Measurements from ENCODE around the gene OR2T34.
A peak's percentile ranks its signal among the peaks of the same experiment; 100 is the strongest.
"Not testable (repeated sequence)": the region's sequence is repeated elsewhere in the genome, so short reads cannot be mapped to it uniquely, and the experiment has no call there.

OR2T34 gene

GRCh38 chr1:248574657-248575056 is at the start of gene OR2T34:
TSS of gene OR2T34 (minus strand) at chr1:248574757. CDS start at chr1:248574757, 0 bp downstream.
- H3K4me3 Mint-ChIP-seq; DNase-seq (ENCODE audit: low spot score in 2 of 2); H3K9me3 Mint-ChIP-seq; H3K36me3 Mint-ChIP-seq; ATAC-seq (ENCODE audit: low read depth); H3K27me3 Mint-ChIP-seq; H3K4me1 Mint-ChIP-seq; H3K27ac Mint-ChIP-seq: not testable (repeated sequence)

GRCh38 chr1:248622570-248623001 is 48.0 kb upstream of the OR2T34 start:
- H3K27ac Mint-ChIP-seq: peak overlapping the region; percentile 83
- H3K4me3 Mint-ChIP-seq: peak overlapping the region; percentile 52
- no peaks in the 10 kb centered on the region for H3K27me3 Mint-ChIP-seq
- no peaks in the 10 kb centered on the region for H3K9me3 Mint-ChIP-seq
- ATAC-seq (ENCODE audit: low read depth) (peak; percentile 88), DNase-seq (ENCODE audit: low spot score in 2 of 2) (peak; percentile 25 to 46)
- peaks cover 11% of the 10 kb centered on the region for H3K4me1 Mint-ChIP-seq
- H3K36me3 Mint-ChIP-seq: no peaks in the 10 kb centered on the region

GRCh38 chr1:248621770-248622169 is 47.2 kb upstream of the OR2T34 start:
- H3K27me3 Mint-ChIP-seq: no peaks in the 10 kb centered on the region
- H3K9me3 Mint-ChIP-seq: no peaks in the 10 kb centered on the region
- no peak overlapping the region for H3K4me3 Mint-ChIP-seq
- ATAC-seq (ENCODE audit: low read depth) (no peak), DNase-seq (ENCODE audit: low spot score in 2 of 2) (no peak)
- peaks cover 11% of the 10 kb centered on the region for H3K4me1 Mint-ChIP-seq
- H3K36me3 Mint-ChIP-seq: no peaks in the 10 kb centered on the region
- no peak overlapping the region for H3K27ac Mint-ChIP-seq

GRCh38 chr1:248618878-248619277 is 44.3 kb upstream of the OR2T34 start:
- Mint-ChIP-seq H3K4me1 (peaks cover 11% of the 10 kb centered on the region), H3K27me3 (no peaks in the 10 kb centered on the region), H3K27ac (peak overlapping the region; percentile 48), H3K36me3 (no peaks in the 10 kb centered on the region), H3K9me3 (no peaks in the 10 kb centered on the region), H3K4me3 (no peak overlapping the region)
- ATAC-seq (ENCODE audit: low read depth) (peak; percentile 36), DNase-seq (ENCODE audit: low spot score in 2 of 2) (peak; percentile 44)

- no peak for ATAC-seq (ENCODE audit: low read depth)
- Mint-ChIP-seq H3K27ac (peak overlapping the region; percentile 48), H3K36me3 (no peaks in the 10 kb centered on the region), H3K4me3 (no peak overlapping the region), H3K27me3 (no peaks in the 10 kb centered on the region), H3K4me1 (peaks cover 15% of the 10 kb centered on the region), H3K9me3 (no peaks in the 10 kb centered on the region)
- no peak for DNase-seq (ENCODE audit: low spot score in 2 of 2)
Observed at GRCh38 chr1:248618119-248618518, 43.6 kb upstream of the OR2T34 start.

GRCh38 chr1:248613742-248614141 is 39.2 kb upstream of the OR2T34 start:
- ATAC-seq (ENCODE audit: low read depth) (no peak), DNase-seq (ENCODE audit: low spot score in 2 of 2) (no peak)
- no peak overlapping the region for H3K4me3 Mint-ChIP-seq
- no peaks in the 10 kb centered on the region for H3K27me3 Mint-ChIP-seq
- peaks cover 9% of the 10 kb centered on the region for H3K4me1 Mint-ChIP-seq
- H3K36me3 Mint-ChIP-seq: no peaks in the 10 kb centered on the region
- H3K9me3 Mint-ChIP-seq: no peaks in the 10 kb centered on the region
- H3K27ac Mint-ChIP-seq: no peak overlapping the region

DNA sequence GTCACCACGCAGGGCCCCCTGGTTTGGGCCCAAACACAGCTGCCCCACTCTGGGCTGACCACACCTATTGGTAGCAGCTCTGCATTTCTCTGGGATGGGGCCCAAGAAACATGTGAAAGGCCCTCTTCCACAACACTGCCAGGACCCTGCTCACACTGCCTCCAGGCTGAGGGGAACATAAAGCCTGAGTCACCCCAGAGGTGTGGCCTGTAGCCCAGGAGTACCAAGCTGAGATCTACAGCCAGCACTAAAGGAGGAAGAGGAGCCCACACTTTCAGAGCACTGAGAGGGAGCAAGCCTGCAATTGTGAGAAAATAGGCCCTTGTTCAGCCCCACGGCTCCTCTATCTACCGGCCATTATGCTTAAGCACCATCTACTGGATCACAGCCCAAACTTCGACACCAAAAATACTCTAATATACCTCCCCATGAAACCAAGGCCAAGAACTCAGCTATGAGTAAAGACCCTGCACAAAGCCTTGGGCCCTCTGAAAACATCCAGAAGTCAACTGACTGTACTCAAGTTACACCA is 37.4 kb upstream of the OR2T34 start:
- ATAC-seq (ENCODE audit: low read depth): no peak
- no peaks in the 10 kb centered on the region for H3K36me3 Mint-ChIP-seq

DNA sequence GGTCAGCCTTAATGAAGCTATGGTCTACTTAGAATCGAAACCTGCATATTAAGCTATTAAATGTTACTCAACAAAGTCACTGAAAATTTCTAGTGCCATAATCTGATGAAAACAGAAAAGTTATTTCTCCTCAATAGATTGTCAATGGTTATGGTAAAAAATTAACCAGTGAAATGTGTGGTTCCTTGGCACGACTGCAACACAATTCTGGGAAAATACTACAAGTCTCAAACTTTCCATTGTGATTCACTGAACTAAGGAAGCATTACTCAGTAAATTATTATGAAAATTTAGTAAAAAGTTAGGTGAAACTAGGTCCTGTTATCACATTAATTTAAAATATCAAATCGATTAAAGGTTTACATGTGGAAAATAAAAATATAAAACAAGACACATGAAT is 35.7 kb upstream of the OR2T34 start:
- no peak overlapping the region for H3K27ac Mint-ChIP-seq
- H3K4me3 Mint-ChIP-seq: no peak overlapping the region
- DNase-seq (ENCODE audit: low spot score in 2 of 2): no peak
- H3K36me3 Mint-ChIP-seq: no peaks in the 10 kb centered on the region
- no peak for ATAC-seq (ENCODE audit: low read depth)
- no peaks in the 10 kb centered on the region for H3K9me3 Mint-ChIP-seq
- H3K4me1 Mint-ChIP-seq: peaks cover 8% of the 10 kb centered on the region
- H3K27me3 Mint-ChIP-seq: no peaks in the 10 kb centered on the region

More for the DNA sequence above, 37.4 kb upstream of the OR2T34 start:
- Mint-ChIP-seq H3K27ac (no peak overlapping the region), H3K9me3 (no peaks in the 10 kb centered on the region), H3K4me1 (peaks cover 6% of the 10 kb centered on the region), H3K4me3 (no peak overlapping the region), H3K27me3 (no peaks in the 10 kb centered on the region)
- no peak for DNase-seq (ENCODE audit: low spot score in 2 of 2)

DNA sequence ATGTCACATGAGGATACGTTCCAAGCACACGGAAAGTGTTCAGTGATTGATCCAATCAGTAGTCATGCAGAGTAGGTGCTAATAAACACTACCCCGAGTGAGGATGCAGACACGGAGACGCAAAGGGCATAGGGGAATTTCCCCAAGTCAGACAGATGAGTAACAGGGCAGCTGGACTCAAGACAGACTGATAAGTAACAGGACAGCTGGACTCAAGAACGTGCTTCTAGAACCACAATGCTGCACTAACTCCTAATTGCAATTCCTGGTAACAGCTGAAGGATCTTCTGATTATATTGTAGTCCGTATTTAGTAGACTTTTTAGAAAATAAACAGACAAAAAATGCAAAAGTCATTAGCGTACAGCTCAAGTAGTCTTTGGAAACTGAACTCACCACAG is 24.8 kb upstream of the OR2T34 start:
- Mint-ChIP-seq H3K4me1 (peaks cover 2% of the 10 kb centered on the region), H3K27me3 (no peaks in the 10 kb centered on the region), H3K27ac (no peak overlapping the region), H3K9me3 (no peaks in the 10 kb centered on the region), H3K4me3 (no peak overlapping the region), H3K36me3 (no peaks in the 10 kb centered on the region)
- DNase-seq (ENCODE audit: low spot score in 2 of 2) (no peak), ATAC-seq (ENCODE audit: low read depth) (no peak)

- Mint-ChIP-seq H3K36me3 (no peaks in the 10 kb centered on the region), H3K27me3 (no peaks in the 10 kb centered on the region), H3K27ac (no peak within 1 kb of the TSS), H3K9me3 (no peaks in the 10 kb centered on the region), H3K4me3 (no peak within 1 kb of the TSS), H3K4me1 (peaks cover 2% of the 10 kb centered on the region)
- DNase-seq (ENCODE audit: low spot score in 2 of 2) (no peak), ATAC-seq (ENCODE audit: low read depth) (no peak)
Observed at GRCh38 chr1:248597589-248597988, 23.0 kb upstream of the OR2T34 start, which contains the start of gene OR2T10. TSS of gene OR2T10 (minus strand) at chr1:248597700. CDS start at chr1:248593768, 3,932 bp downstream.

- Mint-ChIP-seq H3K27ac (no peak overlapping the region), H3K27me3 (no peaks in the 10 kb centered on the region), H3K36me3 (no peaks in the 10 kb centered on the region), H3K4me3 (no peak overlapping the region), H3K4me1 (peaks cover 2% of the 10 kb centered on the region), H3K9me3 (no peaks in the 10 kb centered on the region)
- peak; percentile 34 for ATAC-seq (ENCODE audit: low read depth)
- DNase-seq (ENCODE audit: low spot score in 2 of 2): no peak
Observed at GRCh38 chr1:248596615-248597014, 22.1 kb upstream of the OR2T34 start.

DNA sequence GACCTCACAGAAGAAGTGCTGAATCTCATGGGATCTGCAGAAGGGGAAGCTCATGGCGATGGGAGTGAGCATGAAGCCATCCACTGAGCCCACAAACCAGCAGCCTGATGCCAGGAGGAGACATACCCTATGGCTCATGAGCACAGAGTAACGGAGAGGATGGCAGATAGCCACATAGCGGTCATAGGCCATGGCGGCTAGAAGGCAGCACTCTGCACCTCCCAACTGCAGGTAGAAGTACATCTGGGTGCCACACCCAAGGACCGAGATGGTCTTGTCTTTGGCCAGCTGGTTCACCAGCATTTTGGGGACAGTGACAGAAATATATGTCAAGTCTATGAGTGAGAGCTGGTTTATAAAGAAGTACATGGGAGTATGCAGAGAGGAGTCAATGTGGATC is 18.7 kb upstream of the OR2T34 start:
- Mint-ChIP-seq H3K27me3 (no peaks in the 10 kb centered on the region), H3K36me3 (no peaks in the 10 kb centered on the region), H3K4me1 (peaks cover 2% of the 10 kb centered on the region), H3K27ac (no peak overlapping the region), H3K9me3 (no peaks in the 10 kb centered on the region), H3K4me3 (no peak overlapping the region)
- no peak for ATAC-seq (ENCODE audit: low read depth)
- DNase-seq (ENCODE audit: low spot score in 2 of 2): no peak

DNA sequence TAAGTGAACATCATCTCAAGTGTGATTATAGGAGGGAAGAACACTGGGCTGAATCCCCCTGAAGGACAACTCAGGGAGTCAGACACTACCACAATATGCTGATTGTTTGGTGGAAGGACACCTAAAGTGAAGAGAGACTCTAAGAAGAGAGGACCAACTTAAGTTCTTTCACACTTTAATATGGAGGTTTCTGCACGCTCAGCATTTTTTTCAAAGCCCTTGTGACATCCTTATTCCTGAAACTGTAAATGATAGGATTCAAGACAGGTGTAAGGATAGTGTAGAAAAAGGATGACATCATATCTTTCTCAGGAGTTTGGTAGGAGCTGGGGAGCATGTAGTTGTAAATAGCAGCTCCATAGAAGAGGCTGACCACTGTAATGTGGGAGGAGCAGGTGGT is 18.1 kb upstream of the OR2T34 start:
- Mint-ChIP-seq H3K4me1 (peaks cover 2% of the 10 kb centered on the region), H3K9me3 (no peaks in the 10 kb centered on the region)

GRCh38 chr1:248590055-248590454 is 15.5 kb upstream of the OR2T34 start:
- Mint-ChIP-seq H3K36me3 (no peaks in the 10 kb centered on the region), H3K27me3 (peaks cover 2% of the 10 kb centered on the region), H3K4me1 (no peaks in the 10 kb centered on the region), H3K9me3 (no peaks in the 10 kb centered on the region), H3K4me3 (no peak overlapping the region), H3K27ac (no peak overlapping the region)
- no peak for ATAC-seq (ENCODE audit: low read depth)
- DNase-seq (ENCODE audit: low spot score in 2 of 2): no peak

More for the DNA sequence above, 18.1 kb upstream of the OR2T34 start:
- Mint-ChIP-seq H3K27ac (no peak overlapping the region), H3K36me3 (no peaks in the 10 kb centered on the region), H3K4me3 (no peak overlapping the region), H3K27me3 (no peaks in the 10 kb centered on the region)
- no peak for DNase-seq (ENCODE audit: low spot score in 2 of 2)
- ATAC-seq (ENCODE audit: low read depth): no peak

DNA sequence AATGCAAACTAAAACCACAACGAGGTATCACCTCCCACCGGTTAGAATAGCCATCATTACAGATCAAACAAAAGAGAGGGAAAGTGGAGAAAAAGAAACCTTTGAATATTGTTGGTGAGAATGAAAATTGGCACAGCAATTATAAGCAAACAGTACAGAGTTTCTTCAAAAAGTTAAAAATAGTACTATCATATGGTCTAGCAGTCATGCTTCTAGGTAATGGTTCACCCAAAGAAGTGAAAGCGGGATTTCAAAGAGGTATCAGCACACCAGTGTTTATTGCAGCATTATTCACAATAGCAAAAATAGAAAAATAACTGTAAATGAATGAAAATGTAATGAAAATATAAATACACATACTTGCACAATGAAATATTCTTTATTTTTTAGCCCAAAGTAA is 14.8 kb upstream of the OR2T34 start:
- DNase-seq (ENCODE audit: low spot score in 2 of 2) (no peak), ATAC-seq (ENCODE audit: low read depth) (no peak)
- H3K4me1 Mint-ChIP-seq: no peaks in the 10 kb centered on the region
- H3K9me3 Mint-ChIP-seq: no peaks in the 10 kb centered on the region
- H3K27me3 Mint-ChIP-seq: peaks cover 2% of the 10 kb centered on the region
- no peak overlapping the region for H3K4me3 Mint-ChIP-seq
- H3K36me3 Mint-ChIP-seq: no peaks in the 10 kb centered on the region
- H3K27ac Mint-ChIP-seq: no peak overlapping the region
